Neural progenitor cell (in vitro differentiated cells): ENCODE results near the gene TP53. TPM values are rescaled to one million over a fixed set of nuclear protein-coding genes. Genes with fewer than 3 reads are reported as not detected.

ENCODE experiments used
- DNase-seq: peaks from one replicate; pipeline ENCODE4 v3.0.0-alpha.2; 2016; ENCODE audit warnings: low spot score
- H2AFZ ChIP-seq: fragments of 200-600 bp; sonication (generic); replicated peaks from 2 replicates; pipeline ENCODE4 v1.6.1; 2016; ENCODE audit warnings: antibody characterized with exemption
- H3F3A ChIP-seq: fragments of 200-600 bp; sonication (generic); 2 replicates; pipeline ENCODE4 v1.6.1; 2016; ENCODE audit warnings: antibody characterized with exemption, low read depth
- H3K27ac ChIP-seq: fragments of 200-600 bp; sonication (generic); 2 replicates; pipeline ENCODE4 v1.5.1; 2016; ENCODE audit warnings: mild to moderate bottlenecking
- H3K27me3 ChIP-seq: fragments of 200-600 bp; sonication (generic); 2 replicates; pipeline ENCODE4 v1.6.1; 2016; ENCODE audit warnings: mild to moderate bottlenecking, moderate library complexity
- H3K36me3 ChIP-seq: fragments of 200-600 bp; sonication (generic); 2 replicates; pipeline ENCODE4 v1.5.1; 2016
- H3K4me1 ChIP-seq: fragments of 200-600 bp; sonication (generic); 2 replicates; pipeline ENCODE4 v1.6.1; 2016; ENCODE audit warnings: mixed run types
- H3K4me2 ChIP-seq: fragments of 200-600 bp; sonication (generic); 2 replicates; pipeline ENCODE4 v1.6.1; 2016
- H3K4me3 ChIP-seq: fragments of 200-600 bp; sonication (generic); 2 replicates; pipeline ENCODE4 v1.5.1; 2016
- H3K79me2 ChIP-seq: fragments of 200-600 bp; sonication (generic); 2 replicates; pipeline ENCODE4 v1.6.1; 2016; ENCODE audit warnings: low read depth
- H3K9ac ChIP-seq: fragments of 200-600 bp; sonication (generic); 2 replicates; pipeline ENCODE4 v1.6.1; 2016
- H3K9me3 ChIP-seq: fragments of 200-600 bp; sonication (generic); 2 replicates; pipeline ENCODE4 v1.5.1; 2016; ENCODE audit warnings: low read depth
- H4K20me1 ChIP-seq: fragments of 200-600 bp; sonication (generic); 2 replicates; pipeline ENCODE4 v1.6.1; 2016; ENCODE audit warnings: low read depth
- H3K27ac Mint-ChIP-seq: 3 replicates; pipeline ENCODE4 v1.8.0; 2021; ENCODE audit warnings: mixed read lengths
- H3K27me3 Mint-ChIP-seq: 2 replicates; pipeline ENCODE4 v1.8.0; 2022; ENCODE audit warnings: low read depth, mild to moderate bottlenecking, inconsistent platforms, moderate library complexity, mixed read lengths; ENCODE audit not compliant: insufficient read depth
- H3K36me3 Mint-ChIP-seq: 3 replicates; pipeline ENCODE4 v1.8.0; 2021; ENCODE audit warnings: mixed read lengths
- H3K4me1 Mint-ChIP-seq: 3 replicates; pipeline ENCODE4 v1.8.0; 2021; ENCODE audit warnings: mixed read lengths
- H3K4me3 Mint-ChIP-seq: 3 replicates; pipeline ENCODE4 v1.8.0; 2021; ENCODE audit warnings: mild to moderate bottlenecking, moderate library complexity, mixed read lengths
- H3K9me3 Mint-ChIP-seq: 3 replicates; pipeline ENCODE4 v1.8.0; 2020; ENCODE audit warnings: mixed read lengths
- EZH2 ChIP-seq: fragments of 200-600 bp; sonication (generic); IDR thresholded peaks from 2 replicates; pipeline ENCODE4 v1.6.1; 2017; ENCODE audit warnings: antibody characterized with exemption, mild to moderate bottlenecking, moderate library complexity
- EZH2phosphoT487 ChIP-seq: fragments of 200-600 bp; sonication (generic); IDR thresholded peaks from 2 replicates; pipeline ENCODE4 v1.6.1; 2017; ENCODE audit warnings: antibody characterized with exemption
- total RNA-seq: library from RNA; depleted of rRNA; stranded (reverse); fragments of >200 nt; gene quantifications from 2 replicates; pipeline ENCODE4 v1.2.3, GENCODE V29; 2015; ENCODE audit warnings: low replicate concordance
- TF ChIP-seq, protein P1 (sequence below): fragments of 200-600 bp; sonication (generic); IDR thresholded peaks from 2 replicates; pipeline ENCODE4 v1.5.1; 2017; ENCODE audit warnings: antibody characterized with exemption, mild to moderate bottlenecking

Gene TP53
- total RNA-seq, 1 donor from 2014 or later, result 54.9 TPM

DNA sequence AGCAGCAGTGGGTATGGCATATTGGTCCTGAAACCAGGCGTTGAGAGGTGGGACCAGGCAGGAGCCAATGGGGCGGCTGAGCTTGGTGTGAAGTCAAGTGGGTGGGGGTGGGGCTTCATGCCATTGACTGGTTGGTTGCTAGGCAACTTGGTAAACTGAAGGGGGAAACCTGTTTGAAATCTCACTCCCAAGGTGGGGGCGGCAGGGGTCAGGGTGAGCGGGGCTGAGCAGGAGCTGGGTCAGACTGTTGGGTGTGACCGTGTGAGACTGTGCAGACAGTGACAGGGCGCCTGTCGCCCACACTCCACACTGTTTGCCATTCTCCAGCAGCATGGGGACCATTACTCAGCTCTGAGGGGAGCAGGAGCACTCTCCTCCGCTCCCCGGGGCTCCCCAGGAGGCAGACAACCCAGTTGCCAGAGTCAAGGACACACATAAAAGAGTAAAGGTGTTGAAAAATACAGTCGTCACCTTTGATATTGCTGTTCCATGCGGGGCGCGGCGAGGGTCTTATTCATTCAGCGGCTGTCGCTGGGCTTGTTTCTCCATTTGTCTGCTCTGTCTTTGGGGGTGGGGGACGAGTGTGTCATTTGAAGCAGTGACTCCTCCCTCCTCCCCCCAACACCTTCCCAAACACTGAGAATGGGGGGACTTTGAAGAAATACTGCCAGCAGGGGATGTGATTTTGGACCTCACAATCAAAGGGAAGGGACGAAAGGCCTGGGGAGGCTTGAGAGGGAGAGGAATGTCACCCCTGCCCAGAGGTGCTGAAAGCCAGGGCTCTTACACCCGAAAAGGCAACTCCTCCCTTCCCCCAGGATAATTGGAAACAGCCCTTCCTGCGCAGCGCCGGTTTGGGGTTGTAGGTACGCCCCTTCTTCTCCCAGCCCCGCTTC is 16.5 kb upstream of the TP53 start:
- peaks cover 3% of the 10 kb centered on the region for H3K27me3 Mint-ChIP-seq
- Histone ChIP-seq H3K27me3 (peaks cover 15% of the 10 kb centered on the region), H3K4me3 (peak overlapping the region; percentile 96), H2AFZ (no peak overlapping the region), H3K9me3 (no peaks in the 10 kb centered on the region), H3K9ac (no peak overlapping the region), H3K4me1 (peaks cover 19% of the 10 kb centered on the region), H3F3A (peaks cover 22% of the 10 kb centered on the region), H3K27ac (no peak overlapping the region), H3K4me2 (peak overlapping the region; percentile 98), H3K79me2 (peaks cover 4% of the 10 kb centered on the region), H3K36me3 (no peaks in the 10 kb centered on the region), H4K20me1 (peaks cover 29% of the 10 kb centered on the region)
- peak; percentile 92 for DNase-seq
- H3K4me3 Mint-ChIP-seq, result peak overlapping the region; percentile 98
- H3K9me3 Mint-ChIP-seq, result no peaks in the 10 kb centered on the region
- peaks cover 43% of the 10 kb centered on the region for H3K4me1 Mint-ChIP-seq
- H3K36me3 Mint-ChIP-seq, result peaks cover 7% of the 10 kb centered on the region
- peak overlapping the region; percentile 99 for H3K27ac Mint-ChIP-seq
- TF ChIP-seq EZH2phosphoT487 (no peak), EZH2 (no peak)
- TF ChIP-seq, protein P1, sequence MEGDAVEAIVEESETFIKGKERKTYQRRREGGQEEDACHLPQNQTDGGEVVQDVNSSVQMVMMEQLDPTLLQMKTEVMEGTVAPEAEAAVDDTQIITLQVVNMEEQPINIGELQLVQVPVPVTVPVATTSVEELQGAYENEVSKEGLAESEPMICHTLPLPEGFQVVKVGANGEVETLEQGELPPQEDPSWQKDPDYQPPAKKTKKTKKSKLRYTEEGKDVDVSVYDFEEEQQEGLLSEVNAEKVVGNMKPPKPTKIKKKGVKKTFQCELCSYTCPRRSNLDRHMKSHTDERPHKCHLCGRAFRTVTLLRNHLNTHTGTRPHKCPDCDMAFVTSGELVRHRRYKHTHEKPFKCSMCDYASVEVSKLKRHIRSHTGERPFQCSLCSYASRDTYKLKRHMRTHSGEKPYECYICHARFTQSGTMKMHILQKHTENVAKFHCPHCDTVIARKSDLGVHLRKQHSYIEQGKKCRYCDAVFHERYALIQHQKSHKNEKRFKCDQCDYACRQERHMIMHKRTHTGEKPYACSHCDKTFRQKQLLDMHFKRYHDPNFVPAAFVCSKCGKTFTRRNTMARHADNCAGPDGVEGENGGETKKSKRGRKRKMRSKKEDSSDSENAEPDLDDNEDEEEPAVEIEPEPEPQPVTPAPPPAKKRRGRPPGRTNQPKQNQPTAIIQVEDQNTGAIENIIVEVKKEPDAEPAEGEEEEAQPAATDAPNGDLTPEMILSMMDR, result no peak

DNA sequence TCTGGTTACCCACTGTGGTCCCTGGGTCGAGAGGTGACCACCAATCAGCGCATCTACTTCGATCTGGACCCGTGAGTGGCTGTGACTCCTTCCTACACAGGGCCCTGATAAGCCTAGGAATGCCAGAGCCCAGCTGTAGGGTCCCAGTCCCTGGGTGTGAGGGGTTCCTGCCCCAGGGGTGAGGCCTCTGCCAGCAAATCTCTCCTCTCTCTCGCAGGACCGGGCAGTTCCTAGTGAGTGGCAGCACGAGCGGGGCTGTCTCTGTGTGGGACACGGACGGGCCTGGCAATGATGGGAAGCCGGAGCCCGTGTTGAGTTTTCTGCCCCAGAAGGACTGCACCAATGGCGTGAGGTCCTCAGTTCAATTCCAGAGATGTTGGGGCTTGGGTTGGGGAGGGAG is 15.5 kb upstream of the TP53 start:
- H3K36me3 Mint-ChIP-seq, result peaks cover 9% of the 10 kb centered on the region
- H3K9me3 ChIP-seq, result no peaks in the 10 kb centered on the region
- no peak overlapping the region for H3K4me3 Mint-ChIP-seq
- no peak overlapping the region for H3K9ac ChIP-seq
- DNase-seq, result no peak
- H3K9me3 Mint-ChIP-seq, result no peaks in the 10 kb centered on the region
- peaks cover 3% of the 10 kb centered on the region for H3K36me3 ChIP-seq
- H3K4me1 ChIP-seq, result peaks cover 19% of the 10 kb centered on the region
- H3F3A ChIP-seq, result peaks cover 22% of the 10 kb centered on the region
- H2AFZ ChIP-seq, result no peak overlapping the region
- H4K20me1 ChIP-seq, result peaks cover 29% of the 10 kb centered on the region
- H3K79me2 ChIP-seq, result peaks cover 4% of the 10 kb centered on the region
- peaks cover 40% of the 10 kb centered on the region for H3K4me1 Mint-ChIP-seq
- peaks cover 15% of the 10 kb centered on the region for H3K27me3 ChIP-seq
- H3K27me3 Mint-ChIP-seq, result peaks cover 6% of the 10 kb centered on the region
- no peak overlapping the region for H3K27ac ChIP-seq
- no peak overlapping the region for H3K4me2 ChIP-seq
- TF ChIP-seq, protein P1, result no peak
- no peak for TF ChIP-seq EZH2
- no peak for TF ChIP-seq EZH2phosphoT487
- peak overlapping the region; percentile 99 for H3K27ac Mint-ChIP-seq
- H3K4me3 ChIP-seq, result no peak overlapping the region

DNA sequence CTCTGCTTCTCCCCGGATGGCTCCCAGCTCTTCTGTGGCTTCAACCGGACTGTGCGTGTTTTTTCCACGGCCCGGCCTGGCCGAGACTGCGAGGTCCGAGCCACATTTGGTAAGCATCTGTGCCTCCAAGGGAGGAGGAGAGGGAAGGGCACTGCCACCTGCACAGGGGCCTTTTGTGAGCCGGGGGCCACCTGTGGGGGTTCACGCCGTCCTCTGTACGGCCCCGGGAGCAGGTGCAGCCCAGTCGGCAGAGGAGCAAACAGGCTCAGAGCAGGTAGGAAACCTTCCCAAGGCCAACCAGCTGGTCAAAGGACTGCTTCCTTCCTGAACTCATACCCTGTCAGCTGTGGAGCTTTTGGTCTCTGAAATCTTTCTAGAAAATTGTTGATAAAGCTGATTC is 14.4 kb upstream of the TP53 start:
- H3K4me1 ChIP-seq, result peaks cover 19% of the 10 kb centered on the region
- no peak overlapping the region for H2AFZ ChIP-seq
- H3K9me3 Mint-ChIP-seq, result no peaks in the 10 kb centered on the region
- H3K9me3 ChIP-seq, result no peaks in the 10 kb centered on the region
- peaks cover 4% of the 10 kb centered on the region for H3K27me3 Mint-ChIP-seq
- H3K27ac Mint-ChIP-seq, result peak overlapping the region; percentile 81
- peaks cover 20% of the 10 kb centered on the region for H4K20me1 ChIP-seq
- peaks cover under 1% of the 10 kb centered on the region for H3K79me2 ChIP-seq
- peak overlapping the region; percentile 14 for H3K4me3 Mint-ChIP-seq
- H3F3A ChIP-seq, result peaks cover 19% of the 10 kb centered on the region
- H3K4me3 ChIP-seq, result no peak overlapping the region
- TF ChIP-seq EZH2, result no peak
- H3K4me1 Mint-ChIP-seq, result peaks cover 29% of the 10 kb centered on the region
- peaks cover 3% of the 10 kb centered on the region for H3K36me3 ChIP-seq
- H3K4me2 ChIP-seq, result no peak overlapping the region
- peaks cover 15% of the 10 kb centered on the region for H3K27me3 ChIP-seq
- no peak overlapping the region for H3K9ac ChIP-seq
- H3K36me3 Mint-ChIP-seq, result peaks cover 9% of the 10 kb centered on the region
- no peak for DNase-seq
- H3K27ac ChIP-seq, result no peak overlapping the region

DNA sequence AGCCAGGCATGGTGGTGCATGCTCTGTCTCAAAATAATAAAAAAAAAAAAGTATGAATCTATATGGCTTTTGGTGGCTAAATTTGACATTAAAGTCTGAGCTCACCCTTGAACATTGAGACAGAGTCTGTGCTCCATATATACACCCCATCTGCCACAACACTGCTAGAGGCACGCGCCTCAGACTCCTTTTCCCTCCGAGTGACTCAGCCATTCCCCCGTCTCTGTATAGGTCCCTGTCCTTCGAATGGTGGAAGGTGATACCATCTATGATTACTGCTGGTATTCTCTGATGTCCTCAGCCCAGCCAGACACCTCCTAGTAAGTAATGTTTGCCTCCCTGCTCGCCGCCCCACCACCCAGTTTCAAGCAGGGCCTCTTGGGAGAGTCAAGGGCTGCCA is 13.2 kb upstream of the TP53 start:
- Histone ChIP-seq H3K4me2 (no peak overlapping the region), H3K4me3 (no peak overlapping the region), H2AFZ (no peak overlapping the region), H3K4me1 (peaks cover 11% of the 10 kb centered on the region), H4K20me1 (peaks cover 11% of the 10 kb centered on the region), H3F3A (peaks cover 14% of the 10 kb centered on the region), H3K9me3 (no peaks in the 10 kb centered on the region), H3K27ac (no peak overlapping the region), H3K9ac (no peak overlapping the region), H3K79me2 (no peaks in the 10 kb centered on the region), H3K27me3 (peaks cover 9% of the 10 kb centered on the region), H3K36me3 (peaks cover 3% of the 10 kb centered on the region)
- H3K27me3 Mint-ChIP-seq, result peaks cover 3% of the 10 kb centered on the region
- peaks cover 18% of the 10 kb centered on the region for H3K36me3 Mint-ChIP-seq
- no peak overlapping the region for H3K4me3 Mint-ChIP-seq
- no peak for DNase-seq
- TF ChIP-seq EZH2phosphoT487 (no peak), EZH2 (no peak)
- TF ChIP-seq, protein P1, result no peak
- H3K4me1 Mint-ChIP-seq, result peaks cover 20% of the 10 kb centered on the region
- peak overlapping the region; percentile 32 for H3K27ac Mint-ChIP-seq
- no peaks in the 10 kb centered on the region for H3K9me3 Mint-ChIP-seq
